Stimulated activated CD4-positive, alpha-beta T cell treated with anti-CD3 and anti-CD28 coated beads, Interleukin-2, amount 100 ng/mL, for 24 hours (primary cell): ENCODE measurements around the gene ADAM21.
"Not testable (repeated sequence)": the region's sequence is repeated elsewhere in the genome, so short reads cannot be mapped to it uniquely, and the experiment has no call there.

ENCODE experiments used
- DNase-seq, 2 donors: peaks; one replicate each; pipeline ENCODE4 v3.0.0-alpha.2; 2020

The ADAM21 gene

GRCh38 chr14:70477356-70478105 is 25.6 kb downstream of the ADAM21 start:
- not testable (repeated sequence) for DNase-seq

GRCh38 chr14:70489579-70490200 is 37.7 kb downstream of the ADAM21 start:
- no peak for DNase-seq

- no peak for DNase-seq
Measured at GRCh38 chr14:70498191-70498590, 46.2 kb downstream of the ADAM21 start.
